IMR-90 (cell line): Measurements from ENCODE around the gene ZBED4. TPM values are rescaled to one million over a fixed set of nuclear protein-coding genes. Genes with fewer than 3 reads are reported as not detected.

Experiments
- ATAC-seq: fragments of 200-7000 bp; cut with Tn5 transposase; 2 replicates; pipeline ENCODE4 v1.9.1; 2020; ENCODE audit warnings: low read depth, mild to moderate bottlenecking, moderate library complexity
- BruUV-seq: library from RNA; stranded (reverse); fragments of 400-500 nt; replicated peaks from 2 replicates; lab custom pipeline; 2021; lab: Mats Ljungman, UMichigan
- CTCF ChIA-PET: fragments of 300-600 bp; formaldehyde crosslinking; extraction: SDS; loops from one replicate; lab custom pipeline; 2021; ENCODE audit warnings: antibody characterized with exemption; lab: Yijun Ruan, JAX
- POLR2A ChIA-PET: fragments of 300-600 bp; sonication (Branson Sonifier 250); formaldehyde crosslinking; loops from one replicate; lab custom pipeline; 2022; ENCODE audit warnings: antibody characterized with exemption; ENCODE audit not compliant: unreplicated experiment; lab: Charles Lee
- DNase-seq: peaks from one replicate; pipeline ENCODE4 v3.0.0; 2013
- H2AFZ ChIP-seq: replicated peaks from 2 replicates; pipeline ENCODE3; 2013; ENCODE audit warnings: low read length, mild to moderate bottlenecking; ENCODE audit not compliant: poor library complexity
- H2AK5ac ChIP-seq: 2 replicates; pipeline ENCODE4 v1.6.1; 2013; ENCODE audit warnings: low read depth, low read length, inconsistent platforms
- H2AK9ac ChIP-seq: replicated peaks from 2 replicates; pipeline ENCODE3; 2013; ENCODE audit warnings: mild to moderate bottlenecking, low read depth, low read length, moderate library complexity; ENCODE audit not compliant: poor library complexity
- H2BK120ac ChIP-seq: 2 replicates; pipeline ENCODE4 v1.6.1; 2013; ENCODE audit warnings: low read depth, low read length, inconsistent platforms
- H2BK15ac ChIP-seq: 3 replicates; pipeline ENCODE4 v1.6.1; 2013; ENCODE audit warnings: low read depth, low read length, inconsistent platforms
- H2BK20ac ChIP-seq: 2 replicates; pipeline ENCODE4 v1.6.1; 2013; ENCODE audit warnings: low read depth, mild to moderate bottlenecking, inconsistent platforms, low read length, moderate library complexity
- H2BK5ac ChIP-seq: 2 replicates; pipeline ENCODE4 v1.6.1; 2013; ENCODE audit warnings: mild to moderate bottlenecking, low read depth, low read length, inconsistent platforms; ENCODE audit not compliant: poor library complexity, severe bottlenecking
- H3K14ac ChIP-seq: replicated peaks from 2 replicates; pipeline ENCODE4 v1.6.1; 2013; ENCODE audit warnings: low read depth, low read length, inconsistent platforms
- H3K18ac ChIP-seq: 2 replicates; pipeline ENCODE4 v1.6.1; 2013; ENCODE audit warnings: low read depth, low read length, control low read depth
- H3K23ac ChIP-seq: 2 replicates; pipeline ENCODE4 v1.6.1; 2013; ENCODE audit warnings: low read depth, low read length, inconsistent platforms
- H3K27ac ChIP-seq: 2 replicates; pipeline ENCODE4 v1.5.1; 2013; ENCODE audit warnings: mild to moderate bottlenecking, control low read depth, low read length; ENCODE audit not compliant: insufficient read depth
- H3K27me3 ChIP-seq: 2 replicates; pipeline ENCODE4 v1.6.1; 2013; ENCODE audit warnings: low read length; ENCODE audit not compliant: control insufficient read depth, insufficient read depth
- H3K36me3 ChIP-seq: 2 replicates; pipeline ENCODE4 v1.6.1; 2013; ENCODE audit warnings: low read length, mixed read lengths; ENCODE audit not compliant: control insufficient read depth, insufficient read depth
- H3K4ac ChIP-seq: 2 replicates; pipeline ENCODE4 v1.6.1; 2013; ENCODE audit warnings: low read depth, low read length, inconsistent platforms
- H3K4me1 ChIP-seq: 2 replicates; pipeline ENCODE4 v1.6.1; 2013; ENCODE audit warnings: low read length, mixed read lengths; ENCODE audit not compliant: control insufficient read depth, insufficient read depth
- H3K4me2 ChIP-seq: 2 replicates; pipeline ENCODE4 v1.6.1; 2013; ENCODE audit warnings: low read depth, mild to moderate bottlenecking, control low read depth, low read length, moderate library complexity
- H3K4me3 ChIP-seq: 2 replicates; pipeline ENCODE4 v1.5.1; 2013; ENCODE audit warnings: low read depth, mild to moderate bottlenecking, control low read depth, low read length, moderate library complexity; ENCODE audit not compliant: insufficient read depth
- H3K56ac ChIP-seq: 2 replicates; pipeline ENCODE4 v1.6.1; 2013; ENCODE audit warnings: low read length, inconsistent platforms; ENCODE audit not compliant: insufficient read depth; ENCODE audit errors: extremely low read depth
- H3K79me1 ChIP-seq, 2 experiments: 2 replicates each; pipeline ENCODE4 v1.6.1; 2013; ENCODE audit warnings: low read length in 2 of 2, inconsistent platforms in 1 of 2, low read depth in 1 of 2
- H3K9ac ChIP-seq: 2 replicates; pipeline ENCODE4 v1.6.1; 2013; ENCODE audit warnings: low read depth, low read length, control low read depth
- H3K9me1 ChIP-seq: 2 replicates; pipeline ENCODE4 v1.6.1; 2013; ENCODE audit warnings: low read length, inconsistent platforms; ENCODE audit not compliant: insufficient read depth
- H3K9me3 ChIP-seq: 2 replicates; pipeline ENCODE4 v1.6.1; 2013; ENCODE audit warnings: low read length; ENCODE audit not compliant: control insufficient read depth, insufficient read depth
- H4K20me1 ChIP-seq: 2 replicates; pipeline ENCODE4 v1.6.1; 2013; ENCODE audit warnings: low read length, inconsistent platforms; ENCODE audit not compliant: insufficient read depth
- H4K5ac ChIP-seq: 2 replicates; pipeline ENCODE4 v1.6.1; 2013; ENCODE audit warnings: mild to moderate bottlenecking, low read depth, low read length, control low read depth
- H4K8ac ChIP-seq, 2 experiments: 2 replicates each; pipeline ENCODE4 v1.6.1; 2013; ENCODE audit warnings: low read depth in 2 of 2, low read length in 2 of 2, control low read depth in 1 of 2, inconsistent platforms in 1 of 2
- H4K91ac ChIP-seq: 2 replicates; pipeline ENCODE4 v1.6.1; 2013; ENCODE audit warnings: low read depth, low read length, inconsistent platforms; ENCODE audit not compliant: insufficient read depth
- ELK1 ChIP-seq: fragments of 150-350 bp; IDR thresholded peaks from 2 replicates; pipeline ENCODE4 v1.6.1; 2016; ENCODE audit warnings: low read depth, mild to moderate bottlenecking, low read length, moderate library complexity, borderline replicate concordance
- MXI1 ChIP-seq: IDR thresholded peaks from 2 replicates; pipeline ENCODE4 v1.6.1; 2012; ENCODE audit warnings: low read depth, mild to moderate bottlenecking, low read length, moderate library complexity, borderline replicate concordance
- NFE2L2 ChIP-seq: fragments of 150-350 bp; IDR thresholded peaks from 2 replicates; pipeline ENCODE4 v1.6.1; 2016; ENCODE audit warnings: low read depth, mild to moderate bottlenecking, low read length
- POLR2A ChIP-seq: IDR thresholded peaks from 2 replicates; pipeline ENCODE4 v1.6.1; 2012; ENCODE audit warnings: mild to moderate bottlenecking, low read depth, low read length
- WGBS, 2 experiments: methylation state at CpG; one replicate each; pipeline versions ENCODE4 v1.1.5 to v1.1.7; 2013; ENCODE audit warnings: missing lambda C conversion rate in 2 of 2; ENCODE audit not compliant: insufficient read length in 1 of 2; ENCODE audit errors: extremely low coverage in 2 of 2; 5-methylcytosine and 5-hydroxymethylcytosine counted together
- dilution Hi-C: fragments of 300-500 bp; cut with HindIII; formaldehyde crosslinking; loops from one replicate; pipeline ENCODE4 v1.14.3; 2018; ENCODE audit warnings: low sequenced_read_pairs; ENCODE audit not compliant: unreplicated experiment
- in situ Hi-C: fragments of 300-500 bp; cut with MboI; formaldehyde crosslinking; loops from 3 replicates; pipeline ENCODE4 v1.14.3; 2019; ENCODE audit warnings: low sequenced_read_pairs, inconsistent platforms, mixed read lengths
- intact Hi-C: fragments of 100-400 bp; cut with micrococcal nuclease; formaldehyde crosslinking; loops from 2 replicates; pipeline ENCODE4 v1.10.0; 2022
- polyA plus RNA-seq, 3 experiments: library from polyadenylated mRNA; depleted of rRNA; stranded (reverse); fragments of >200 nt; gene quantifications; 2 replicates each; pipeline ENCODE4 v1.2.3, GENCODE V29; 2012; ENCODE audit warnings: low replicate concordance in 1 of 3
- total RNA-seq: library from RNA; depleted of rRNA; stranded (reverse); fragments of >200 nt; gene quantifications from 2 replicates; pipeline ENCODE4 v1.2.3, GENCODE V29; 2012

ZBED4 gene
- total and polyA plus RNA-seq, 2 of the 4 experiments (the other 2 are of a cell fraction): 9.3 to 10.5 TPM

- Histone ChIP-seq H3K36me3 (peaks cover 25% of the 10 kb centered on the region), H2AFZ (peak overlapping the region; percentile 71), H2BK5ac (peak overlapping the region; percentile 37), H4K20me1 (peaks cover 51% of the 10 kb centered on the region), H4K5ac (no peak overlapping the region), H4K8ac (no peak overlapping the region), H3K4ac (peak overlapping the region; percentile 70), H3K56ac (peak overlapping the region; percentile 55; the same call in 1 of the 2 replicates), H2AK5ac (peak overlapping the region; percentile 43; the same call in 1 of the 2 replicates), H3K9me1 (peaks cover 19% of the 10 kb centered on the region), H3K4me1 (peaks cover 10% of the 10 kb centered on the region), H3K9me3 (peaks cover 10% of the 10 kb centered on the region), H3K27me3 (no peaks in the 10 kb centered on the region), H2BK120ac (no peak overlapping the region), H3K27ac (peak overlapping the region; percentile 54), H2BK20ac (no peak overlapping the region), H4K91ac (peak overlapping the region; percentile 15; the same call in 1 of the 2 replicates), H3K18ac (no peak overlapping the region), H2BK15ac (no peak overlapping the region), H2AK9ac (peak overlapping the region; percentile 90), H3K79me1 (peaks cover 0 to 33% of the 10 kb centered on the region in 2 experiments; a peak in 2 of 4 replicates), H3K9ac (peak overlapping the region; percentile 80), H3K4me3 (peak overlapping the region; percentile 98), H3K14ac (peak overlapping the region; percentile 64; the same call in 1 of the 2 replicates), H3K23ac (peak overlapping the region; percentile 54), H3K4me2 (peak overlapping the region; percentile 75)
- POLR2A ChIA-PET: no interaction called here
- in situ Hi-C loops (no loop called here), intact Hi-C loops (no loop called here), dilution Hi-C loops (no loop called here)
- ATAC-seq (peak; percentile 31), DNase-seq (peak; percentile 32)
- no peak for TF ChIP-seq ELK1
- TF ChIP-seq MXI1: 0 out of 2 replicates have a peak, but pooled peaks have one; percentile 44
- no peak for TF ChIP-seq NFE2L2
- TF ChIP-seq POLR2A: peak; percentile 50; the same call in 1 of the 2 replicates
- CTCF ChIA-PET: no interaction called here
- WGBS, 2 experiments: 0% methylated on average over 68 of the region's 86 CpGs; no CpG with 5 or more reads in 1 of the 2 experiments
- no TSS peak for BruUV-seq
Observed at GRCh38 chr22:49826603-49827270, 26.9 kb upstream of the ZBED4 start.
